Measurements from ENCODE around the gene MAP4K3. TPM values are rescaled to one million over a fixed set of nuclear protein-coding genes. Genes with fewer than 3 reads are reported as not detected.
"Not testable (repeated sequence)": the region's sequence is repeated elsewhere in the genome, so short reads cannot be mapped to it uniquely, and the experiment has no call there.

Gene MAP4K3
- total RNA-seq, 2 experiments from 2014 or later = 12.4 to 17.5 TPM

DNA sequence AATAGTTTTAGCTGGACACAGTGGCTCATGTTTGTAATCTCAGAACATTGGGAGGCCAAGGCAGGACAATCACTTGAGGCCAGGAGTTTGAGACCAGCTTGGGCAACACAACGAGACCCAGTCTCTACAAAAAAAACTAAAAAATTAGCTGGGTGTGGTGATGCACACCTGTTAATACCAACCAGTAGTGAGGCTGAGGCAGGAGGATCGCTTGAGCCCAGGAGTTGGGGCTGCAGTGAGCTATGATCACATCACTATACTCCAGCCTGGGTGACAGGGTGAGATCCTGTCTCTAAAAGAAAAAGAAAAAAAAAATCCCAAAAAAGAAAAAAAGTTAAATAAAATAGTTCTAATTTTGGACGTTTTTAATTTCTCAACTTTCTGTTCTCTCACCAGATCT lies 68.7 kb downstream of the MAP4K3 start:
- no peaks in the 10 kb centered on the region for H3K4me1 ChIP-seq (ENCODE audit: insufficient read depth, low read length, poor library complexity, severe bottlenecking)
- CTCF ChIA-PET (ENCODE audit: unreplicated experiment) = no interaction called here
- H3K4me2 ChIP-seq (ENCODE audit: low read length) = no peak overlapping the region
- H3K27ac ChIP-seq (ENCODE audit: low read depth, low read length, poor library complexity, severe bottlenecking) = no peak overlapping the region
- no peaks in the 10 kb centered on the region for H3K9me2 ChIP-seq (ENCODE audit: insufficient read depth, low read length)
- intact Hi-C loops (cut with micrococcal nuclease; ENCODE audit: unreplicated experiment) = no loop called here
- no peak overlapping the region for H2AFZ ChIP-seq (ENCODE audit: low read length)
- POLR2A ChIA-PET = interaction anchor here (0.5 to 1.3 kb wide), 5 partner anchors 8 to 309 kb away, joined by 3 to 4 read pairs (median 3); no protein-coding TSS in a partner anchor
- no peaks in the 10 kb centered on the region for H3K79me2 ChIP-seq (ENCODE audit: insufficient read depth, low read depth, low read length)
- H3K4me3 ChIP-seq (ENCODE audit: low read depth, low read length, poor library complexity, severe bottlenecking) = no peak overlapping the region
- no peak for DNase-seq (ENCODE audit: low spot score)
- no TSS peak for BruUV-seq (replicated peaks)
- peaks cover 16% of the 10 kb centered on the region; the same call in 1 of the 2 replicates for H3K36me3 ChIP-seq (ENCODE audit: insufficient read depth, low read length)
- H3K9me3 ChIP-seq (ENCODE audit: low read length) = peaks cover 7% of the 10 kb centered on the region; the same call in 1 of the 2 replicates
- no peaks in the 10 kb centered on the region for H4K20me1 ChIP-seq (ENCODE audit: insufficient read depth, low read length)
- TF ChIP-seq EZH2phosphoT487 (IDR thresholded peaks at IDR 0.05; ENCODE audit: borderline replicate concordance, low read depth, low read length) = no peak
- TF ChIP-seq, protein P1, sequence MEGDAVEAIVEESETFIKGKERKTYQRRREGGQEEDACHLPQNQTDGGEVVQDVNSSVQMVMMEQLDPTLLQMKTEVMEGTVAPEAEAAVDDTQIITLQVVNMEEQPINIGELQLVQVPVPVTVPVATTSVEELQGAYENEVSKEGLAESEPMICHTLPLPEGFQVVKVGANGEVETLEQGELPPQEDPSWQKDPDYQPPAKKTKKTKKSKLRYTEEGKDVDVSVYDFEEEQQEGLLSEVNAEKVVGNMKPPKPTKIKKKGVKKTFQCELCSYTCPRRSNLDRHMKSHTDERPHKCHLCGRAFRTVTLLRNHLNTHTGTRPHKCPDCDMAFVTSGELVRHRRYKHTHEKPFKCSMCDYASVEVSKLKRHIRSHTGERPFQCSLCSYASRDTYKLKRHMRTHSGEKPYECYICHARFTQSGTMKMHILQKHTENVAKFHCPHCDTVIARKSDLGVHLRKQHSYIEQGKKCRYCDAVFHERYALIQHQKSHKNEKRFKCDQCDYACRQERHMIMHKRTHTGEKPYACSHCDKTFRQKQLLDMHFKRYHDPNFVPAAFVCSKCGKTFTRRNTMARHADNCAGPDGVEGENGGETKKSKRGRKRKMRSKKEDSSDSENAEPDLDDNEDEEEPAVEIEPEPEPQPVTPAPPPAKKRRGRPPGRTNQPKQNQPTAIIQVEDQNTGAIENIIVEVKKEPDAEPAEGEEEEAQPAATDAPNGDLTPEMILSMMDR (conservative IDR thresholded peaks at IDR 0.05; ENCODE audit: low read length) = no peak

- no peaks in the 10 kb centered on the region for H4K20me1 ChIP-seq (ENCODE audit: insufficient read depth, low read length)
- TF ChIP-seq, protein P1 (conservative IDR thresholded peaks at IDR 0.05; ENCODE audit: low read length) = no peak
- TF ChIP-seq EZH2phosphoT487 (IDR thresholded peaks at IDR 0.05; ENCODE audit: borderline replicate concordance, low read depth, low read length) = no peak
- DNase-seq (ENCODE audit: low spot score) = no peak
- peaks cover 43% of the 10 kb centered on the region for H3K9me3 ChIP-seq (ENCODE audit: low read length)
- H3K27ac ChIP-seq (ENCODE audit: low read depth, low read length, poor library complexity, severe bottlenecking) = no peak overlapping the region
- no peak overlapping the region for H3K4me2 ChIP-seq (ENCODE audit: low read length)
- intact Hi-C loops (cut with micrococcal nuclease; ENCODE audit: unreplicated experiment) = no loop called here
- POLR2A ChIA-PET = interaction anchor here (0.7 kb wide), 1 partner anchor 9 kb away, joined by 3 read pairs; no protein-coding TSS in a partner anchor
- CTCF ChIA-PET (ENCODE audit: unreplicated experiment) = no interaction called here
- BruUV-seq (replicated peaks) = no TSS peak
- no peaks in the 10 kb centered on the region for H3K9me2 ChIP-seq (ENCODE audit: insufficient read depth, low read length)
- H3K36me3 ChIP-seq (ENCODE audit: insufficient read depth, low read length) = peaks cover 12% of the 10 kb centered on the region
- H3K79me2 ChIP-seq (ENCODE audit: insufficient read depth, low read depth, low read length) = no peaks in the 10 kb centered on the region
- H3K4me1 ChIP-seq (ENCODE audit: insufficient read depth, low read length, poor library complexity, severe bottlenecking) = no peaks in the 10 kb centered on the region
- H3K4me3 ChIP-seq (ENCODE audit: low read depth, low read length, poor library complexity, severe bottlenecking) = no peak overlapping the region
- no peak overlapping the region for H2AFZ ChIP-seq (ENCODE audit: low read length)
Measured at GRCh38 chr2:39362595-39362994, 74.5 kb downstream of the MAP4K3 start.

DNA sequence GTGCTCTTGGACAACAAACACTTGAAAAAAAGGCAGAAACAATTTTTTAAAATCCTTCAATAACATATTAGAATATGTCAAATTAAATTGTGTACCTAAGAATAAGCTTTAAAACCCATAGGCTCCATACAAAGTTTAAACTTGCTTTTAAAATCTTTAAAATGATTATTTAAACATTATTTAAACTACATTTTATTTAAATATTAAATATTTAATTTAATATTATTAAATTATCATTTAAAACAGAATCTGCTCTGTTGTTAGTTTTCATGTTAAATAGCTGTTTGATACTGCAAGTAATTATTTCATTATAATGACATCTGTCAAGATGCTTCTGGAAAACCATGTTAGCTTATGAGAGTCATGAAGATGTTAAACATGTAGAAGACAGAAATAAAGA lies 75.6 kb downstream of the MAP4K3 start:
- Histone ChIP-seq H3K9me2 (ENCODE audit: insufficient read depth, low read length) (no peaks in the 10 kb centered on the region), H2AFZ (ENCODE audit: low read length) (no peak overlapping the region), H3K4me3 (ENCODE audit: low read depth, low read length, poor library complexity, severe bottlenecking) (no peak overlapping the region), H3K4me1 (ENCODE audit: insufficient read depth, low read length, poor library complexity, severe bottlenecking) (no peaks in the 10 kb centered on the region), H3K9me3 (ENCODE audit: low read length) (peaks cover 43% of the 10 kb centered on the region), H3K27ac (ENCODE audit: low read depth, low read length, poor library complexity, severe bottlenecking) (no peak overlapping the region), H4K20me1 (ENCODE audit: insufficient read depth, low read length) (no peaks in the 10 kb centered on the region), H3K79me2 (ENCODE audit: insufficient read depth, low read depth, low read length) (no peaks in the 10 kb centered on the region), H3K36me3 (ENCODE audit: insufficient read depth, low read length) (peaks cover 12% of the 10 kb centered on the region), H3K4me2 (ENCODE audit: low read length) (no peak overlapping the region)
- POLR2A ChIA-PET = interaction anchor here (0.6 to 1.4 kb wide), 4 partner anchors 10 to 500 kb away, joined by 3 to 5 read pairs (median 3); no protein-coding TSS in a partner anchor
- no TSS peak for BruUV-seq (replicated peaks)
- intact Hi-C loops (cut with micrococcal nuclease; ENCODE audit: unreplicated experiment) = no loop called here
- TF ChIP-seq, protein P1 (conservative IDR thresholded peaks at IDR 0.05; ENCODE audit: low read length) = no peak
- no peak for TF ChIP-seq EZH2phosphoT487 (IDR thresholded peaks at IDR 0.05; ENCODE audit: borderline replicate concordance, low read depth, low read length)
- DNase-seq (ENCODE audit: low spot score) = no peak
- CTCF ChIA-PET (ENCODE audit: unreplicated experiment) = no interaction called here

DNA sequence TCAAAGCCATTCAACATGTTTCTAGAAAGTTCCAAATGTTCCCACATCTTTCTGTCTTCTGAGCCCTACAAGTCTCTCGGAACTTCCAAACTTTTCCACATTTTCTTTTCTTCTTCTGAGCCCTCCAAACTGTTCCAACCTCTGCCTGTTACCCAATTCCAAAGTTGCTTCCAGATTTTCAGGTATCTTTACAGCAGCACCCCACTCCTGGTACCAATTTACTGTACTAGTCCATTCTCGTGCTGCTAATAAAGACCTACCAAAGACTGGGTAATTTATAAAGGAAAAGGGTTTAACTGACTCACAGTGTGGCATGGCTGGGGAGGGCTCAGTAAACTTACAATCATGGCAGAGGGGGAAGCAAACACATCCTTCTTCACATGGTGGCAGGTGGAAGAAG lies 76.7 kb downstream of the MAP4K3 start:
- H3K79me2 ChIP-seq (ENCODE audit: insufficient read depth, low read depth, low read length); H4K20me1 ChIP-seq (ENCODE audit: insufficient read depth, low read length); intact Hi-C loops (cut with micrococcal nuclease; ENCODE audit: unreplicated experiment); H3K4me2 ChIP-seq (ENCODE audit: low read length); POLR2A ChIA-PET; H3K4me1 ChIP-seq (ENCODE audit: insufficient read depth, low read length, poor library complexity, severe bottlenecking); H3K27ac ChIP-seq (ENCODE audit: low read depth, low read length, poor library complexity, severe bottlenecking); CTCF ChIA-PET (ENCODE audit: unreplicated experiment); DNase-seq (ENCODE audit: low spot score); H2AFZ ChIP-seq (ENCODE audit: low read length); H3K4me3 ChIP-seq (ENCODE audit: low read depth, low read length, poor library complexity, severe bottlenecking); H3K9me2 ChIP-seq (ENCODE audit: insufficient read depth, low read length); BruUV-seq (replicated peaks): not testable (repeated sequence)
- Histone ChIP-seq H3K36me3 (ENCODE audit: insufficient read depth, low read length) (peaks cover 16% of the 10 kb centered on the region), H3K9me3 (ENCODE audit: low read length) (peaks cover 43% of the 10 kb centered on the region)
